PFSK-1 (cell line): ENCODE measurements around the gene DLGAP5.

ENCODE experiments used
- POLR2AphosphoS5 ChIP-seq: IDR thresholded peaks from 2 replicates; pipeline ENCODE4 v1.6.1; 2012; ENCODE audit warnings: low read depth, mild to moderate bottlenecking, control low read depth, low read length, moderate library complexity
- SIN3A ChIP-seq: IDR thresholded peaks from 2 replicates; pipeline ENCODE4 v1.6.1; 2012; ENCODE audit warnings: mild to moderate bottlenecking, low read length, moderate library complexity, borderline replicate concordance; ENCODE audit not compliant: insufficient read depth
- TAF1 ChIP-seq: IDR thresholded peaks from 2 replicates; pipeline ENCODE4 v1.6.1; 2012; ENCODE audit warnings: low read length, control low read depth, borderline replicate concordance; ENCODE audit not compliant: insufficient read depth
- TF ChIP-seq, protein P1 (sequence below), 2 experiments: IDR thresholded peaks; 2 replicates each; pipeline versions ENCODE4 v1.6.1 to v1.8.0; 2011 to 2012; ENCODE audit warnings: low read depth in 2 of 2, low read length in 2 of 2, control low read depth in 1 of 2, inconsistent platforms in 1 of 2, mild to moderate bottlenecking in 1 of 2, moderate library complexity in 1 of 2; ENCODE audit not compliant: insufficient read depth in 1 of 2

DNA sequence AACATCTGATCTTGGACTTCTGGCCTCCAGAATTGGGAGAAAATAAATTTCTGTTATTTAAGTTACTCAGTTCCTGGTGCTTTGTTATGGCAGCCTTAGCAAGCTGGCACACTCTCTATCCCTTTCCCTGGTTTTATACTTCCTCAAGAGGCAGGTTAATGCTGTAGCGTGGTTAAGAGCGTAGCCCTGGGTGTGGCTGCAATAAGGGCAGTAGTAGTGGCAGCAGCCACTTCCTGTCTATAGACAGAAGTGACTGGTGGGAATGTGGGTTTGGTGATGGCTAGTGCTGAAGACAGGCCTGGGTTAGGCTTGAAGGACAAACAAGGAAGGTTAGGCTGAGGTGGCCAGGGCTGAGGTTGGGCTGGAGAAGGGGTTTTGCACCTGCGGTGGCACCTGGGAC, 66.0 kb downstream of the DLGAP5 start:
- TF ChIP-seq SIN3A, result no peak
- TF ChIP-seq POLR2AphosphoS5, result no peak
- no peak for TF ChIP-seq TAF1
- TF ChIP-seq, protein P1, sequence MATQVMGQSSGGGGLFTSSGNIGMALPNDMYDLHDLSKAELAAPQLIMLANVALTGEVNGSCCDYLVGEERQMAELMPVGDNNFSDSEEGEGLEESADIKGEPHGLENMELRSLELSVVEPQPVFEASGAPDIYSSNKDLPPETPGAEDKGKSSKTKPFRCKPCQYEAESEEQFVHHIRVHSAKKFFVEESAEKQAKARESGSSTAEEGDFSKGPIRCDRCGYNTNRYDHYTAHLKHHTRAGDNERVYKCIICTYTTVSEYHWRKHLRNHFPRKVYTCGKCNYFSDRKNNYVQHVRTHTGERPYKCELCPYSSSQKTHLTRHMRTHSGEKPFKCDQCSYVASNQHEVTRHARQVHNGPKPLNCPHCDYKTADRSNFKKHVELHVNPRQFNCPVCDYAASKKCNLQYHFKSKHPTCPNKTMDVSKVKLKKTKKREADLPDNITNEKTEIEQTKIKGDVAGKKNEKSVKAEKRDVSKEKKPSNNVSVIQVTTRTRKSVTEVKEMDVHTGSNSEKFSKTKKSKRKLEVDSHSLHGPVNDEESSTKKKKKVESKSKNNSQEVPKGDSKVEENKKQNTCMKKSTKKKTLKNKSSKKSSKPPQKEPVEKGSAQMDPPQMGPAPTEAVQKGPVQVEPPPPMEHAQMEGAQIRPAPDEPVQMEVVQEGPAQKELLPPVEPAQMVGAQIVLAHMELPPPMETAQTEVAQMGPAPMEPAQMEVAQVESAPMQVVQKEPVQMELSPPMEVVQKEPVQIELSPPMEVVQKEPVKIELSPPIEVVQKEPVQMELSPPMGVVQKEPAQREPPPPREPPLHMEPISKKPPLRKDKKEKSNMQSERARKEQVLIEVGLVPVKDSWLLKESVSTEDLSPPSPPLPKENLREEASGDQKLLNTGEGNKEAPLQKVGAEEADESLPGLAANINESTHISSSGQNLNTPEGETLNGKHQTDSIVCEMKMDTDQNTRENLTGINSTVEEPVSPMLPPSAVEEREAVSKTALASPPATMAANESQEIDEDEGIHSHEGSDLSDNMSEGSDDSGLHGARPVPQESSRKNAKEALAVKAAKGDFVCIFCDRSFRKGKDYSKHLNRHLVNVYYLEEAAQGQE (IDR thresholded peaks at IDR 0.05; ENCODE audit: insufficient read depth in 1 of 2, low read depth in 2 of 2, low read length in 2 of 2), result no peak
